GM21447 (cell line): ENCODE results near the gene MAN2C1.
"Not testable (repeated sequence)": the region's sequence is repeated elsewhere in the genome, so short reads cannot be mapped to it uniquely, and the experiment has no call there.

Source experiments
- ATAC-seq: cut with Tn5 transposase; IDR thresholded peaks from one replicate; pipeline ENCODE4 v1.9.1; 2021; ENCODE audit not compliant: unreplicated experiment

MAN2C1 gene

GRCh38 chr15:75313116-75313845 lies 55.1 kb downstream of the MAN2C1 start:
- ATAC-seq: no peak

GRCh38 chr15:75312548-75312947 lies 55.9 kb downstream of the MAN2C1 start:
- not testable (repeated sequence) for ATAC-seq

GRCh38 chr15:75309711-75310110 lies 58.7 kb downstream of the MAN2C1 start:
- no peak for ATAC-seq

GRCh38 chr15:75307778-75308390 lies 60.5 kb downstream of the MAN2C1 start:
- ATAC-seq: no peak

- no peak for ATAC-seq
These were observed 62.2 kb downstream of the MAN2C1 start for GRCh38 chr15:75306188-75306587.
